Natural killer cell (primary cell): ENCODE data around the gene ZNF844. TPM values are rescaled to one million over a fixed set of nuclear protein-coding genes. Genes with fewer than 3 reads are reported as not detected.

Source experiments
- ATAC-seq, 3 donors: fragments of 150-1000 bp in 2 of 3; fragments of 200-7000 bp in 1 of 3; cut with Tn5 transposase; 1 replicate in 1 of 3; 2 replicates in 2 of 3; pipeline ENCODE4 v1.10.0; 2021; ENCODE audit warnings: mild to moderate bottlenecking in 2 of 3, moderate library complexity in 2 of 3
- DNase-seq, 2 donors: peaks; one replicate each; pipeline versions ENCODE4 v3.0.0 to v3.0.0-alpha.2; 2013 to 2021; ENCODE audit warnings: mixed read lengths in 1 of 2
- H3K27ac ChIP-seq: one replicate; pipeline ENCODE4 v1.5.1; 2013; ENCODE audit warnings: mild to moderate bottlenecking, low read length
- H3K27me3 ChIP-seq: one replicate; pipeline ENCODE4 v1.6.1; 2013; ENCODE audit warnings: low read length; ENCODE audit not compliant: control insufficient read depth, insufficient read depth
- H3K36me3 ChIP-seq: one replicate; pipeline ENCODE4 v1.6.1; 2013; ENCODE audit warnings: low read length; ENCODE audit not compliant: control insufficient read depth, insufficient read depth
- H3K4me1 ChIP-seq: one replicate; pipeline ENCODE4 v1.6.1; 2013; ENCODE audit warnings: low read length; ENCODE audit not compliant: control insufficient read depth, insufficient read depth
- H3K4me3 ChIP-seq: one replicate; pipeline ENCODE4 v1.5.1; 2013; ENCODE audit warnings: low read length
- H3K9me3 ChIP-seq: one replicate; pipeline ENCODE4 v1.6.1; 2013; ENCODE audit warnings: low read length; ENCODE audit not compliant: control insufficient read depth, insufficient read depth
- H3K27ac Mint-ChIP-seq, 2 donors: one replicate each; pipeline ENCODE4 v1.8.0; 2022; ENCODE audit warnings: mild to moderate bottlenecking in 2 of 2, mixed read lengths in 2 of 2, moderate library complexity in 1 of 2
- H3K27me3 Mint-ChIP-seq, 2 donors: one replicate each; pipeline ENCODE4 v1.8.0; 2022; ENCODE audit warnings: low read depth in 2 of 2, mixed read lengths in 2 of 2
- H3K36me3 Mint-ChIP-seq: one replicate; pipeline ENCODE4 v1.8.0; 2022; ENCODE audit warnings: mixed read lengths
- H3K4me1 Mint-ChIP-seq, 2 donors: one replicate each; pipeline ENCODE4 v1.8.0; 2022; ENCODE audit warnings: mixed read lengths in 2 of 2
- H3K4me3 Mint-ChIP-seq: one replicate; pipeline ENCODE4 v1.8.0; 2022; ENCODE audit warnings: mild to moderate bottlenecking, moderate library complexity, mixed read lengths
- H3K9me3 Mint-ChIP-seq, 2 donors: one replicate each; pipeline ENCODE4 v1.8.0; 2022; ENCODE audit warnings: mixed read lengths in 2 of 2
- WGBS: methylation state at CpG from one replicate; pipeline ENCODE4 v1.1.7; 2013; ENCODE audit warnings: missing lambda C conversion rate; ENCODE audit not compliant: insufficient coverage; 5-methylcytosine and 5-hydroxymethylcytosine counted together
- intact Hi-C: fragments of 100-400 bp; cut with micrococcal nuclease; formaldehyde crosslinking; loops from one replicate; pipeline ENCODE4 v1.14.2; 2022
- total RNA-seq, 4 donors: library from RNA; stranded (reverse); fragments of 120-200 nt in 1 of 4; gene quantifications; one replicate each; pipeline versions ENCODE4 v1.2.3 to v1.2.4, GENCODE V29; 2013 to 2022
- TF ChIP-seq, protein P1 (sequence below): fragments of 200-600 bp; IDR thresholded peaks from one replicate; pipeline ENCODE4 v1.8.0; 2022; ENCODE audit warnings: antibody characterized with exemption

The ZNF844 gene
- total RNA-seq, 3 donors from 2014 or later (not counting 1 experiment from before 2014, with no cell fraction given): 12.1 to 36.2 (median 27.4) TPM

DNA sequence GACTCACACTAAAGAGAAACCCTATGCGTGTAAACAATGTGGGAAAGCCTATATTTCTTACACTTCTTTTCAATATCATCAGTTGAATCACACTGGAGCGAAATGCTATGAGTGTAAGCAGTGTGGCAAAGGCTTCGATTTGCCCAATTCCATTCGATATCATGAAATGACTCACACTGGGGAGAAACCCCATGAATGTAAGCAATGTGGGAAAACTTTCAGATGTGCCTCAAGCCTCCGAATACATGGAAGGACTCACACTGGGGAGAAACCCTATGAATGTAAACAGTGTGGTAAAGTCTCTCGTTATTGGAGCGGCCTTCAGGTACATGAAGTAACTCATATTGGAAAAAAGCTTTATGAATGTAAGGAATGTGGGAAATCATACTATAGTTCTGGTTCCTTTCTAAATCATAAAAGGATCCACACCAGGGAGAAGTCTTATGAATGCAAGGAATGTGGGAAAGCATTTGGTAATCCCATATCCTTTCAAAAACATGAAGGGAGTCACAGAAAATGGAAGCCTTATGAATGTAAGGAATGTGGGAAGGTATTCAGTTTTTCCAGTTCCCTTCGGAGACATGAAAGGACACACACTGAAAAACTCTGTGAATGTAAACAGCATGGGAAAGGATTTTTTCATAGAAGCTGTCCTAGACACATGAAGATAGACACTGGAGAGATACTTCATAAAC, 47.6 kb downstream of the ZNF844 start:
- Mint-ChIP-seq H3K4me1 (no peaks in the 10 kb centered on the region), H3K4me3 (no peak overlapping the region), H3K9me3 (no peaks in the 10 kb centered on the region), H3K27me3 (no peaks in the 10 kb centered on the region), H3K36me3 (no peaks in the 10 kb centered on the region), H3K27ac (no peak overlapping the region)
- H3K36me3 ChIP-seq: no peaks in the 10 kb centered on the region
- H3K27ac ChIP-seq: no peak overlapping the region
- no peak for DNase-seq
- no peaks in the 10 kb centered on the region for H3K9me3 ChIP-seq
- intact Hi-C loops: no loop called here
- no peak overlapping the region for H3K4me3 ChIP-seq
- WGBS: 95% methylated on average over 7 of the region's 8 CpGs
- TF ChIP-seq, protein P1, sequence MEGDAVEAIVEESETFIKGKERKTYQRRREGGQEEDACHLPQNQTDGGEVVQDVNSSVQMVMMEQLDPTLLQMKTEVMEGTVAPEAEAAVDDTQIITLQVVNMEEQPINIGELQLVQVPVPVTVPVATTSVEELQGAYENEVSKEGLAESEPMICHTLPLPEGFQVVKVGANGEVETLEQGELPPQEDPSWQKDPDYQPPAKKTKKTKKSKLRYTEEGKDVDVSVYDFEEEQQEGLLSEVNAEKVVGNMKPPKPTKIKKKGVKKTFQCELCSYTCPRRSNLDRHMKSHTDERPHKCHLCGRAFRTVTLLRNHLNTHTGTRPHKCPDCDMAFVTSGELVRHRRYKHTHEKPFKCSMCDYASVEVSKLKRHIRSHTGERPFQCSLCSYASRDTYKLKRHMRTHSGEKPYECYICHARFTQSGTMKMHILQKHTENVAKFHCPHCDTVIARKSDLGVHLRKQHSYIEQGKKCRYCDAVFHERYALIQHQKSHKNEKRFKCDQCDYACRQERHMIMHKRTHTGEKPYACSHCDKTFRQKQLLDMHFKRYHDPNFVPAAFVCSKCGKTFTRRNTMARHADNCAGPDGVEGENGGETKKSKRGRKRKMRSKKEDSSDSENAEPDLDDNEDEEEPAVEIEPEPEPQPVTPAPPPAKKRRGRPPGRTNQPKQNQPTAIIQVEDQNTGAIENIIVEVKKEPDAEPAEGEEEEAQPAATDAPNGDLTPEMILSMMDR: no peak
- no peaks in the 10 kb centered on the region for H3K27me3 ChIP-seq
- H3K4me1 ChIP-seq: no peaks in the 10 kb centered on the region
- ATAC-seq: no peak

DNA sequence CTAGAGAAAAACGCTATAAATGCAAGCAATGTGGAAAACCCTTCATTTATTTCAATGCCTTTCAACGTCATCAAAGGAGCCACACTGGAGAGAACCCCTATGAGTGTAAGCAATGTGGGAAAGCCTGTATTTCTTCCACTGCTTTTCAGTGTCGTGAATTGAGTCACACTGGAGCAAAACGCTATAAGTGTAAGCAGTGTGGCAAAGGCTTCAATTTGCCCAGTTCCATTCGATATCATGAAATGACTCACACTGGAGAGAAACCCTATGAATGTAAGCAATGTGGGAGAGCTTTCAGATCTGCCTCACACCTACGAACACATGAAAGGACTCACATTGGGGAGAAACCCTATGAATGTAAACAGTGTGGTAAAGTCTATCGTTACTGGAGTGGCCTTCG, 48.2 kb downstream of the ZNF844 start:
- Mint-ChIP-seq H3K27me3 (no peaks in the 10 kb centered on the region), H3K36me3 (no peaks in the 10 kb centered on the region), H3K4me3 (no peak overlapping the region), H3K27ac (no peak overlapping the region), H3K9me3 (no peaks in the 10 kb centered on the region), H3K4me1 (no peaks in the 10 kb centered on the region)
- no peaks in the 10 kb centered on the region for H3K9me3 ChIP-seq
- no peaks in the 10 kb centered on the region for H3K27me3 ChIP-seq
- no peak overlapping the region for H3K4me3 ChIP-seq
- intact Hi-C loops: no loop called here
- no peak for ATAC-seq
- TF ChIP-seq, protein P1: no peak
- H3K4me1 ChIP-seq: no peaks in the 10 kb centered on the region
- DNase-seq: no peak
- H3K36me3 ChIP-seq: no peaks in the 10 kb centered on the region
- WGBS: 65% methylated on average over 8 of the region's 8 CpGs
- no peak overlapping the region for H3K27ac ChIP-seq

GRCh38 chr19:12113121-12113520, 48.6 kb downstream of the ZNF844 start:
- Mint-ChIP-seq H3K27me3 (no peaks in the 10 kb centered on the region), H3K9me3 (no peaks in the 10 kb centered on the region), H3K4me1 (no peaks in the 10 kb centered on the region), H3K27ac (no peak overlapping the region), H3K4me3 (no peak overlapping the region), H3K36me3 (no peaks in the 10 kb centered on the region)
- WGBS: 94% methylated on average over 4 of the region's 5 CpGs
- Histone ChIP-seq H3K4me3 (no peak overlapping the region), H3K9me3 (no peaks in the 10 kb centered on the region), H3K27ac (no peak overlapping the region), H3K4me1 (no peaks in the 10 kb centered on the region), H3K27me3 (no peaks in the 10 kb centered on the region), H3K36me3 (no peaks in the 10 kb centered on the region)
- no peak for ATAC-seq
- no peak for DNase-seq
- TF ChIP-seq, protein P1: no peak
- intact Hi-C loops: no loop called here
